ENCODE data around the gene RBM3. TPM values are rescaled to one million over a fixed set of nuclear protein-coding genes. Genes with fewer than 3 reads are reported as not detected.

The RBM3 gene
- total RNA-seq, 1 donor, result 121 TPM

GRCh38 chrX:48600226-48600625 is 25.9 kb downstream of the RBM3 start:
- no peak for DNase-seq (ENCODE audit: low read depth)
- H3K4me3 ChIP-seq (ENCODE audit: low read depth, low read length), result no peak overlapping the region
- TF ChIP-seq, protein P1, sequence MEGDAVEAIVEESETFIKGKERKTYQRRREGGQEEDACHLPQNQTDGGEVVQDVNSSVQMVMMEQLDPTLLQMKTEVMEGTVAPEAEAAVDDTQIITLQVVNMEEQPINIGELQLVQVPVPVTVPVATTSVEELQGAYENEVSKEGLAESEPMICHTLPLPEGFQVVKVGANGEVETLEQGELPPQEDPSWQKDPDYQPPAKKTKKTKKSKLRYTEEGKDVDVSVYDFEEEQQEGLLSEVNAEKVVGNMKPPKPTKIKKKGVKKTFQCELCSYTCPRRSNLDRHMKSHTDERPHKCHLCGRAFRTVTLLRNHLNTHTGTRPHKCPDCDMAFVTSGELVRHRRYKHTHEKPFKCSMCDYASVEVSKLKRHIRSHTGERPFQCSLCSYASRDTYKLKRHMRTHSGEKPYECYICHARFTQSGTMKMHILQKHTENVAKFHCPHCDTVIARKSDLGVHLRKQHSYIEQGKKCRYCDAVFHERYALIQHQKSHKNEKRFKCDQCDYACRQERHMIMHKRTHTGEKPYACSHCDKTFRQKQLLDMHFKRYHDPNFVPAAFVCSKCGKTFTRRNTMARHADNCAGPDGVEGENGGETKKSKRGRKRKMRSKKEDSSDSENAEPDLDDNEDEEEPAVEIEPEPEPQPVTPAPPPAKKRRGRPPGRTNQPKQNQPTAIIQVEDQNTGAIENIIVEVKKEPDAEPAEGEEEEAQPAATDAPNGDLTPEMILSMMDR (IDR thresholded peaks at IDR 0.05; ENCODE audit: insufficient read depth, low read depth, low read length), result no peak

DNA sequence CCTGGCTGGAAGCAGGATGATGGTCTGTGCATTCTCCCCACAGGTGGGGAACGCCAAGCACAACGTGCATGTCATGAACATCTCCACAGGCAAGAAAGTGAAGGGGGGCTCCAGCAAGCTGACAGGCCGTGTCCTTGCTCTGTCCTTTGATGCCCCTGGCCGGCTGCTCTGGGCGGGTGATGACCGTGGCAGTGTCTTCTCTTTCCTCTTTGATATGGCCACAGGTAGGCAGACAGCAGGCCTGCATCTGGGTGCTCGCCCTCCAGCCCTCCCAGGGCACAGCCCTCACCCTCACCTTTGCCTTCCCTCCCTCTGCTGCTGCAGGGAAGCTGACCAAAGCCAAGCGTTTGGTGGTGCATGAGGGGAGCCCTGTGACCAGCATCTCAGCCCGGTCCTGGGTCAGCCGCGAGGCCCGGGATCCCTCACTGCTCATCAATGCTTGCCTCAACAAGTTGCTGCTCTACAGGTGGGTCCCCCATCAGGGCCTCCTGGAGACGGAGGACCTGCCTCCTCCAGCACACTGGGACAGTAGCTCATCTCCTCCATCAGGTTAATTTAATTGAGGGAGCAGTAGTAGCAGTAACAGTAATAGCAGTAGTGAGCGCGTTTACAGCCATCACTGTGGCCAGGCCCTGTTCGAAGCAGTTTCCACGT is 27.6 kb downstream of the RBM3 start:
- DNase-seq (ENCODE audit: low read depth), result no peak
- TF ChIP-seq, protein P1 (IDR thresholded peaks at IDR 0.05; ENCODE audit: insufficient read depth, low read depth, low read length), result no peak

GRCh38 chrX:48604701-48605100 is 30.4 kb downstream of the RBM3 start:
- no peak overlapping the region for H3K4me3 ChIP-seq (ENCODE audit: low read depth, low read length)
- DNase-seq (ENCODE audit: low read depth), result no peak
- TF ChIP-seq, protein P1 (IDR thresholded peaks at IDR 0.05; ENCODE audit: insufficient read depth, low read depth, low read length), result no peak

More for the DNA sequence above, 27.6 kb downstream of the RBM3 start:
- H3K4me3 ChIP-seq (ENCODE audit: low read depth, low read length), result no peak overlapping the region

GRCh38 chrX:48606091-48606490 is 31.8 kb downstream of the RBM3 start:
- TF ChIP-seq, protein P1 (IDR thresholded peaks at IDR 0.05; ENCODE audit: insufficient read depth, low read depth, low read length), result peak; percentile 7
- DNase-seq (ENCODE audit: low read depth), result no peak
- H3K4me3 ChIP-seq (ENCODE audit: low read depth, low read length), result no peak overlapping the region

DNA sequence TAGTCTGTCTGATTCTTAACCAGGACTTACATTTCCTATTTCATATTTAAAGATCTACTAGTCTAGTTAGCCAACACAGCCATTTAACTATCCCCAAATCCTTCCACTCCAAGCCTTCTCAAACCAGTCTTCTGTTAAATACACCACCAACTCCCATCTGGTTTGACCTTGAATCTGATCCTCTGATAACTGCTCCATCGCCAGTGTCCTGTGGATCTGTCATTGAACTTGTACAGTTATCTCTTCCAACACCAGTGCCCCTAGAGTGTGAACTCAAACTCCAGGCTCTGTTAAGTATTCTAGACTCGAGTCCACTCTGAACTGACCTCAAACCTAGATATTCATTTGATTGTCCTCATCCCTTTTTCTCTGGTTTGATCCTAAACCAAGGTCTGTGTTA is 37.4 kb downstream of the RBM3 start:
- DNase-seq (ENCODE audit: low read depth), result no peak
- TF ChIP-seq, protein P1 (IDR thresholded peaks at IDR 0.05; ENCODE audit: insufficient read depth, low read depth, low read length), result no peak

DNA sequence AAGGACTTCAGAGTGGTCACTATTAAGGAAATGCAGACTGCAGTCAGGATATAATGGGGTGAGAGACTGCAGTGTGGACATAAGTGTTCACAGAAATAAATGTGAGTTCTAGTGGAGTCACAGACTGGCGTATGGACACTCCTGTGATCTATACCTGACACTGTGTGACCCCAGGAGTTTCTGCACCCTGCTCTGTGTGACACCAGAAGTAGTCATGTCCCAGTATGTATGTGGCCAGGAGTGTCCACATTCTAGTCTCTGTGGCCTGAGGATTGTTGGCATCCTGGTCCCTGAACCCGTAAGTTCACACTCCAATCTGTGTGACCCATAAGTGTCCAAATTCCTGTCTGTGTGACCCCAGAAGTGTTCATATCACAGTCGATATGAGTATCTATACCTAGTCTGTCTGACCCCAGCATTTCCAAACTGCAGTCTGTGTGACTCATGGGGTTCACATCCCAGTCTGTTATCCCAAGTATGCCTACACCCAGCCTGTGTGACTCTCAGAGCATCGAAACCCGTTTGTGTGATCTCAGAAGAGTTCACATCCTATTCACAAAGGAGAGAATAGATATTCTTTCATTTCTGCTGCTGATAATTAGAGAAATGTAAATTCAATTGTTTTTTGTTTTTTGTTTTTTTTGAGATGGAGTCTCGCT is 39.3 kb downstream of the RBM3 start:
- TF ChIP-seq, protein P1 (IDR thresholded peaks at IDR 0.05; ENCODE audit: insufficient read depth, low read depth, low read length), result no peak
- H3K4me3 ChIP-seq (ENCODE audit: low read depth, low read length), result no peak overlapping the region
- no peak for DNase-seq (ENCODE audit: low read depth)

More for the DNA sequence above, 37.4 kb downstream of the RBM3 start:
- H3K4me3 ChIP-seq (ENCODE audit: low read depth, low read length), result no peak overlapping the region
